Skeletal muscle tissue (tissue), 4 donors: ENCODE measurements around the gene INSYN2B. TPM values are rescaled to one million over a fixed set of nuclear protein-coding genes. Genes with fewer than 3 reads are reported as not detected.

ENCODE experiments used
- H3K27ac ChIP-seq: one replicate; pipeline ENCODE4 v1.7.0; 2013; ENCODE audit warnings: mild to moderate bottlenecking, low read depth, low read length, inconsistent platforms
- H3K27me3 ChIP-seq, 3 donors: one replicate each; pipeline ENCODE4 v1.7.0; 2013; ENCODE audit warnings: low read length in 3 of 3; ENCODE audit not compliant: control insufficient read depth in 3 of 3, insufficient read depth in 3 of 3
- H3K36me3 ChIP-seq, 3 donors: one replicate each; pipeline ENCODE4 v1.7.0; 2013; ENCODE audit warnings: low read length in 3 of 3; ENCODE audit not compliant: control insufficient read depth in 3 of 3, insufficient read depth in 3 of 3
- H3K4me1 ChIP-seq, 3 donors: one replicate each; pipeline ENCODE4 v1.7.0; 2013; ENCODE audit warnings: low read length in 3 of 3, mild to moderate bottlenecking in 3 of 3; ENCODE audit not compliant: control insufficient read depth in 3 of 3, insufficient read depth in 3 of 3
- H3K4me3 ChIP-seq, 3 donors: one replicate each; pipeline ENCODE4 v1.7.0; 2013; ENCODE audit warnings: low read length in 3 of 3
- H3K9ac ChIP-seq, 3 donors: one replicate each; pipeline ENCODE4 v1.7.0; 2013; ENCODE audit warnings: low read length in 3 of 3, mild to moderate bottlenecking in 3 of 3, moderate library complexity in 2 of 3, low read depth in 1 of 3
- H3K9me3 ChIP-seq, 3 donors: one replicate each; pipeline ENCODE4 v1.7.0; 2013; ENCODE audit warnings: low read length in 3 of 3; ENCODE audit not compliant: control insufficient read depth in 3 of 3
- total RNA-seq: library from RNA; depleted of rRNA; stranded (reverse); fragments of >200 nt; gene quantifications from one replicate; pipeline ENCODE4 v1.2.3, GENCODE V29; 2014
- donor health status: Osteomylitis.

INSYN2B gene
- total RNA-seq, 1 donor from 2014 or later = not detected

DNA sequence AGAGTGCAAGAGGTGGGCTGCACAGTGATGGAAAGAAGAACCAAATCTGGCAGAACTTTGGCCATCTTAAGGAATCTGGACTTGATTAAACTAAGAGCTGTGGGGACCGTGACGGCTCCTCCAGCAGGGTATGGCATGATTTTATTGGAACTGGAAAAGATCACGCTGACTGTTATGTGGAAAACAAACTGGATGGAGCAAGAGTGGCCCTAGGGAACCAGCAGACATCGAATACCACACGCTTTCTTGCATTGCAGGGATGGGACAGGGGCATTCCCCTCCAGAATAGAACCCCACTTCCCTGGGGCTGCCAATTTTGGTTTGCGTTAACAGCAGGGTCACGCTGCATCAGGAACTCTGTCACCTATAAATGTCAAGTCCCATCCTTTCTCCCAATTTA lies 38.8 kb downstream of the INSYN2B start:
- H3K36me3 ChIP-seq = no peaks in the 10 kb centered on the region
- no peaks in the 10 kb centered on the region for H3K27me3 ChIP-seq
- H3K27ac ChIP-seq = no peak overlapping the region
- H3K9me3 ChIP-seq = no peaks in the 10 kb centered on the region
- H3K4me1 ChIP-seq = no peaks in the 10 kb centered on the region
- H3K9ac ChIP-seq = no peak overlapping the region
- H3K4me3 ChIP-seq = no peak overlapping the region

DNA sequence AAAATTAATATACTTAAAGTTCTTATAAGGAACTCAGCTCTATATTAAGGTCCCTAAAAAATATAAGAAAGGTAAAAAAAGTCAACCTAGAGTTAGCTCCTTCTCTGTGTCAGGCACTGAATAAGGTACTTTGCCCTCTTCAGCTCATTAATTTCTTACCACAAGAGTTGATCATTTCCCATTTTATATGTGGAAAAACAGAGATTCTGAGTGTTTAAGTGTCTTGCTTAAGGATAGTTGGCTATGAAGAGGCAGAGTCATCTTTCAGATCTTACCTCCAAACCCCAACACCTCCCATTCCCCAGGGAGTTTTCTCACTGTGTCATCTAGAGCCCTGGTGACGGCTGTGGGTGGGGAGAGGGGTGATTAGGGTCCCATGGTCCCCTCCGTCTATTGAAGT lies 40.6 kb downstream of the INSYN2B start:
- Histone ChIP-seq H3K4me3 (no peak overlapping the region), H3K4me1 (no peaks in the 10 kb centered on the region), H3K27ac (no peak overlapping the region), H3K9me3 (no peaks in the 10 kb centered on the region), H3K36me3 (no peaks in the 10 kb centered on the region), H3K9ac (no peak overlapping the region), H3K27me3 (no peaks in the 10 kb centered on the region)

DNA sequence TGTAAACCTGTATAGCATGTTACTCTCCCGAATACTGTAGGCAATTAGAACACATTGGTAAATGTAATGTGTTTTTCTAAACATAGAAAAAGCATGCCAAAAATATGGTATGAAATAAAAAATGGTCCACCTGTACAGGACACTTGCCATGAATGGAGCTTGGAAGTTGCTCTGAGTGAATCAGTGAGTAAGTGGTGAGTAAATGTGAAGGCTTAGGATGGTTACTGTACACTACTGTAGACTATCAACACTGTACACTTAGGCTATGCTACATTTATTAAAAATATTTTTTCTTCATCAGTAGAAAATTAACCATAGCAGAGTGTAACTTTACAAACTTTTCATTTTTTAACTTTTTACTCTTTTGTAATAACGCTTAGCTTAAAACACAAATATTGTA lies 41.9 kb downstream of the INSYN2B start:
- H3K27ac ChIP-seq = no peak overlapping the region
- no peaks in the 10 kb centered on the region for H3K4me1 ChIP-seq
- H3K9me3 ChIP-seq = no peaks in the 10 kb centered on the region
- no peak overlapping the region for H3K9ac ChIP-seq
- H3K27me3 ChIP-seq = peaks cover 0 to 2% (median 0%) of the 10 kb centered on the region in 3 donors
- no peak overlapping the region for H3K4me3 ChIP-seq
- no peaks in the 10 kb centered on the region for H3K36me3 ChIP-seq

GRCh38 chr5:169935762-169936161 lies 44.5 kb downstream of the INSYN2B start:
- Histone ChIP-seq H3K27ac (no peak overlapping the region), H3K27me3 (peaks cover 0 to 2% (median 0%) of the 10 kb centered on the region in 3 donors), H3K4me1 (no peaks in the 10 kb centered on the region), H3K4me3 (no peak overlapping the region), H3K9me3 (no peaks in the 10 kb centered on the region), H3K36me3 (no peaks in the 10 kb centered on the region), H3K9ac (no peak overlapping the region)

GRCh38 chr5:169934990-169935389 lies 45.3 kb downstream of the INSYN2B start:
- H3K36me3 ChIP-seq = no peaks in the 10 kb centered on the region
- H3K27me3 ChIP-seq = peaks cover 0 to 2% (median 0%) of the 10 kb centered on the region in 3 donors
- no peak overlapping the region for H3K9ac ChIP-seq
- H3K9me3 ChIP-seq = no peaks in the 10 kb centered on the region
- H3K4me3 ChIP-seq = no peak overlapping the region
- H3K27ac ChIP-seq = no peak overlapping the region
- no peaks in the 10 kb centered on the region for H3K4me1 ChIP-seq

DNA sequence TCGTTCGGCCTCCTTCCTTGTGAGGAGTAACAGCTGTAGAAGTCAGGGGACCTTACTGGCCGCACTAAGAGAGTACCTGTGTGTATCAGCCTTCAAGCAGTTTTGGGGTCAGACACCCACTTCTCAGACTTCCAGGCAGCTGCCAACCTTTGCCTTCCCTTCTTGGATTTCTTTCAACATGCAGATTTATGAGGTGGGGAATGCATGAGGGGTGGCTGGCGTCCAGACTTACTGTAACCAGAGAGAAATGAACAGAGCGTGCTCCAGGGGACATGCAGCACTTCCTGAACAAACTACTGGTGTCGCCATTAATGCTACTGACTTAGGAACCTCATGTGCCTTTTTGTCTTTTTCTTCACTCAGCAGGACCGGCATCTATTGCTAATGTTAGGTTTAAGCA lies 46.7 kb downstream of the INSYN2B start:
- H3K27me3 ChIP-seq = peaks cover 0 to 2% (median 0%) of the 10 kb centered on the region in 3 donors
- H3K36me3 ChIP-seq = no peaks in the 10 kb centered on the region
- H3K4me1 ChIP-seq = no peaks in the 10 kb centered on the region
- no peak overlapping the region for H3K27ac ChIP-seq
- no peaks in the 10 kb centered on the region for H3K9me3 ChIP-seq
- H3K4me3 ChIP-seq = no peak overlapping the region
- no peak overlapping the region for H3K9ac ChIP-seq

DNA sequence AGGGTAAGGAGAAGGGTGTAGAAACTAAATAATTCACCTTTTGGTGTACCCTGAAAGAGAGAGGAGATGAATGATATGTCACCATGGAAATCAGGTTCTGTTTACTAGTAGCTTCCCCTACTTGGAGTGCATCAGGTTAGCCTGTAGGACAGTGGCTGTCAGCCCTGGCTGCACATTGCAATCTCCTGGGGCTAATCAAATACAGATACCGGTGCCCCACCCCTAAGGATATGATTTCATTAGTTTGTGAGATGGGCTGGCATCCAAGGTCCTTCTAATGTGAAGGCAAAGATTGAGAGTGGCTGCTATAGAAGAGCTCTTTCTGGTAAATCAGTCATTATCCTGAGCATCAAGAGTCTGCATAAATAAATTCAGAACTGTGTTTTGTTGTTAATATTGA lies 47.2 kb downstream of the INSYN2B start:
- Histone ChIP-seq H3K4me3 (no peak overlapping the region), H3K4me1 (no peaks in the 10 kb centered on the region), H3K27ac (no peak overlapping the region), H3K9ac (no peak overlapping the region), H3K9me3 (no peaks in the 10 kb centered on the region), H3K36me3 (no peaks in the 10 kb centered on the region), H3K27me3 (peaks cover 0 to 2% (median 1%) of the 10 kb centered on the region in 3 donors)

GRCh38 chr5:169923988-169924387 lies 56.3 kb downstream of the INSYN2B start:
- Histone ChIP-seq H3K9ac (no peak overlapping the region), H3K36me3 (no peaks in the 10 kb centered on the region), H3K4me3 (no peak overlapping the region), H3K9me3 (no peaks in the 10 kb centered on the region), H3K4me1 (no peaks in the 10 kb centered on the region), H3K27me3 (peaks cover 0 to 3% (median 0%) of the 10 kb centered on the region in 3 donors), H3K27ac (no peak overlapping the region)

DNA sequence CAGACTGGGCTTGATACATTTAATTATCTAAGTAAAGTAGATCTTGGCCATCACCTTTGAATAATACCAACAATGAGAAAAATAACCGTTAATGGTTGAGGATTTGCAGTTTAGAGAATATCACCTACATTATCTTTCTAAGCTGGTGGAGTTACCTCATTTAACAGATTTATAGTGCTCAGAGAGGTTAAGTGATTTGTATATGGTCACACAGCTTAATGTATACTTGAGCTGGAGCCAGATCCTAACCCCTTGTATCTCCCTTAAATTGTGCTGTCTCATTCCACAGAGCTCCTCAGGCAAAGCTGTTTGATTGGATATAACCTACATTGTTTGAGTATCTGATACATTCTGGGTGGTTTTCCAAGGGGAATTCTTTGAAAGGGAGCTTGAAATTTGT lies 57.8 kb downstream of the INSYN2B start:
- H3K9me3 ChIP-seq = no peaks in the 10 kb centered on the region
- no peak overlapping the region for H3K9ac ChIP-seq
- H3K4me1 ChIP-seq = no peaks in the 10 kb centered on the region
- no peak overlapping the region for H3K4me3 ChIP-seq
- no peak overlapping the region for H3K27ac ChIP-seq
- H3K27me3 ChIP-seq = no peaks in the 10 kb centered on the region
- no peaks in the 10 kb centered on the region for H3K36me3 ChIP-seq

DNA sequence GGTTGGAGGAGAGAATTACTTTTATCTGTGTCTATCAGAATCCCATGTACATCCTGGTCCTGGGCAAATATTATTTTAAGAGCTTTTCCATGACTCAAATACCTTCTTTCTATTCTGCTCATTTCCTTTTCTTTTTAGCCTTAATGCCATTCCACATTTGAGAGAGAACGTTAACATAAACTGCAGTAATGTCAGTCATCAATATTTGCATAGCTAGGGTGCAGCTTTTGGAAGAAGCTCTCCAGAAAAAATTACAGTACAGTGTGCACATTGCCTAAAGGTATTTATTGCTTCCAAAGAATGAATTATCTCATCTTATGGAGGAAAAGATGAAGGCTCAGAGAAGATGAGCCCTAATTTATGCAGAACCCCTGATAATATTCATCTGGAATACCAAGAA lies 58.3 kb downstream of the INSYN2B start:
- H3K9ac ChIP-seq = no peak overlapping the region
- H3K27ac ChIP-seq = no peak overlapping the region
- H3K36me3 ChIP-seq = no peaks in the 10 kb centered on the region
- no peaks in the 10 kb centered on the region for H3K27me3 ChIP-seq
- H3K4me1 ChIP-seq = no peaks in the 10 kb centered on the region
- no peaks in the 10 kb centered on the region for H3K9me3 ChIP-seq
- no peak overlapping the region for H3K4me3 ChIP-seq

DNA sequence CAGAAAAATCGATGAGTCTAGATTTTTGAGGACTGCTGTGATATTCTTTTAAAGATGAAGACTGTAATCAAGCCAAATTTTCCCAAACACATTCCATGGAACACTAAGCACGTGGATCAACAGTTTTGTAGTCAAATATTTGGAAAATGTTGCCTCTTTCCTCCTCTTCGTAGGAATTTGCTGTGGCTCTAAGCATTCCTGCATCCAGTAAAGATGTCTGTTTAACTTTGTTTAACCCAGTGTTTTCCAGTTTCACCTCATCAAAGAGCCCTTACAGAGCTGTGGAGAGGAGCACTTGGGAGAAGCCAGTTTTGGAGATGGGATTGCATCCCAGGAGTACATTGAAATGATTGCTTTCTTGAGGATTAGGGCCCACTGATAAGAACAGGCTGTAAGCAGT lies 58.9 kb downstream of the INSYN2B start:
- no peak overlapping the region for H3K27ac ChIP-seq
- no peaks in the 10 kb centered on the region for H3K27me3 ChIP-seq
- no peaks in the 10 kb centered on the region for H3K4me1 ChIP-seq
- no peak overlapping the region for H3K4me3 ChIP-seq
- H3K9me3 ChIP-seq = no peaks in the 10 kb centered on the region
- H3K36me3 ChIP-seq = no peaks in the 10 kb centered on the region
- no peak overlapping the region for H3K9ac ChIP-seq
